ENCODE measurements around the gene GMDS.
A peak's percentile ranks its signal among the peaks of the same experiment; 100 is the strongest.

GMDS gene

DNA sequence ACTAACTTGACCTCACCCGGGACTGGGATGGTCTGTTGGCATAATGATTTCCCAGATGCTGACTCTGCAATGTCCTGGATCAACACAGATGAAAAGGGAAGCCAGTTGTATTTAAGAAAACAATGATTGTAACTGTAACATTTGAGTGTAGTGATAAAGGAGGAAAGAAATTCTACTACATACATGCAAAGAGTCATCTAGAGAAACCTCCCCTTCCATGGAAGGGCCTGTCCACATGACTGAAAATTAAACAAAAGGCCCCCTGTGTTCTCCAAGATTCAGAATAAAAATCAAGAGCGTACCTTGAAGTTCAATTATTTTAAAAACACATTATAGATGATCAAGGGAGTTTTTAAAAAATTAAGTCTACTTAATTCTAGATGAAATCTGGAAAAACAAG lies 484.5 kb downstream of the GMDS start:
- H3K18ac ChIP-seq (ENCODE audit: low read length), result no peak overlapping the region
- no peak overlapping the region for H4K12ac ChIP-seq (ENCODE audit: low read depth, low read length)
- H2AK5ac ChIP-seq (ENCODE audit: low read length), result no peak overlapping the region
- H2AFZ ChIP-seq (ENCODE audit: insufficient read depth, low read length, poor library complexity), result no peak overlapping the region
- H3K4me3 ChIP-seq (ENCODE audit: low read depth, low read length), result no peak overlapping the region
- H4K8ac ChIP-seq (ENCODE audit: low read depth, low read length), result no peak overlapping the region
- peaks cover 5 to 8% of the 10 kb centered on the region in 2 experiments for H3K4me1 ChIP-seq (ENCODE audit: control insufficient read depth in 1 of 2, insufficient read depth in 2 of 2, low read length in 2 of 2)
- H3K79me1 ChIP-seq (ENCODE audit: low read length), result no peaks in the 10 kb centered on the region
- no peak overlapping the region for H2BK12ac ChIP-seq (ENCODE audit: low read length)
- H3K27me3 ChIP-seq (ENCODE audit: insufficient read depth, low read length), result no peaks in the 10 kb centered on the region
- H3K9ac ChIP-seq (ENCODE audit: low read length), result no peak overlapping the region
- no peaks in the 10 kb centered on the region for H3K79me2 ChIP-seq (ENCODE audit: control insufficient read depth, insufficient read depth, low read length, poor library complexity)
- no peaks in the 10 kb centered on the region for H3K9me3 ChIP-seq (ENCODE audit: insufficient read depth, low read depth, low read length)
- no peak overlapping the region for H4K91ac ChIP-seq (ENCODE audit: low read depth, low read length)
- H3K27ac ChIP-seq (ENCODE audit: low read depth, low read length), result no peak overlapping the region
- H3K4ac ChIP-seq (ENCODE audit: low read depth, low read length), result no peak overlapping the region
- DNase-seq, result no peak
- H3K23ac ChIP-seq (ENCODE audit: low read length), result no peak overlapping the region
- no peak overlapping the region for H3K14ac ChIP-seq (ENCODE audit: low read length)
- WGBS (ENCODE audit: extremely low coverage, insufficient coverage, insufficient read length), result no CpG with 5 or more reads among the region's 2 CpGs
- no peak overlapping the region for H2BK120ac ChIP-seq (ENCODE audit: insufficient read depth, low read length, poor library complexity)
- no peaks in the 10 kb centered on the region for H3K36me3 ChIP-seq (ENCODE audit: control insufficient read depth in 1 of 2, insufficient read depth in 2 of 2, low read length in 2 of 2)
- no peak overlapping the region for H2BK5ac ChIP-seq (ENCODE audit: low read depth, low read length, poor library complexity)
- H3K4me2 ChIP-seq (ENCODE audit: low read length), result no peak overlapping the region

DNA sequence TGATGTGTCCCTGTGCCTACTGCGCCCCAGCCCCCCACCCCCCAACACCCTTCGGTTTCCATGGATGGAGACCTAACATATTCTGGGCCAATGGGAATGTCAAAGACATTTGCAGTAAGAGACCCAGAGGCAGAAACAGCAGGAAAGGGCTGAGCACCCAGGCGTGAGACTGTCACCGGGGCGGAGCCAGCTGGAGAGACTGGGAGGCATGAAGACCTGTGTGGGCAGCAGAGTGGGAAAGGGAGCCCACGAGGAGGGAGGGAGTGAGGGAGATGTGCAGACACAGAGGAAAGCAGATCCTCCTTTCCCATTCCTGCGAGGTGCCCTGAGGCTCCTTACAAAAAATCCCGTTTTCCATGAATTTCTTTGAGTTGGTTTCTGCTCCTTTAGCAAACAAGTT lies 485.5 kb downstream of the GMDS start:
- Histone ChIP-seq H3K23ac (ENCODE audit: low read length) (no peak overlapping the region), H3K36me3 (ENCODE audit: control insufficient read depth in 1 of 2, insufficient read depth in 2 of 2, low read length in 2 of 2) (no peaks in the 10 kb centered on the region), H3K9me3 (ENCODE audit: insufficient read depth, low read depth, low read length) (no peaks in the 10 kb centered on the region), H2AFZ (ENCODE audit: insufficient read depth, low read length, poor library complexity) (no peak overlapping the region), H3K4ac (ENCODE audit: low read depth, low read length) (no peak overlapping the region), H3K4me2 (ENCODE audit: low read length) (no peak overlapping the region), H4K91ac (ENCODE audit: low read depth, low read length) (no peak overlapping the region), H4K8ac (ENCODE audit: low read depth, low read length) (no peak overlapping the region), H3K79me1 (ENCODE audit: low read length) (no peaks in the 10 kb centered on the region), H2BK120ac (ENCODE audit: insufficient read depth, low read length, poor library complexity) (no peak overlapping the region), H2AK5ac (ENCODE audit: low read length) (no peak overlapping the region), H3K9ac (ENCODE audit: low read length) (no peak overlapping the region), H2BK12ac (ENCODE audit: low read length) (no peak overlapping the region), H3K27ac (ENCODE audit: low read depth, low read length) (no peak overlapping the region), H3K79me2 (ENCODE audit: control insufficient read depth, insufficient read depth, low read length, poor library complexity) (no peaks in the 10 kb centered on the region), H3K4me1 (ENCODE audit: control insufficient read depth in 1 of 2, insufficient read depth in 2 of 2, low read length in 2 of 2) (peaks cover 5 to 8% of the 10 kb centered on the region in 2 experiments), H4K12ac (ENCODE audit: low read depth, low read length) (no peak overlapping the region), H3K27me3 (ENCODE audit: insufficient read depth, low read length) (no peaks in the 10 kb centered on the region), H3K4me3 (ENCODE audit: low read depth, low read length) (no peak overlapping the region), H3K14ac (ENCODE audit: low read length) (no peak overlapping the region), H2BK5ac (ENCODE audit: low read depth, low read length, poor library complexity) (no peak overlapping the region), H3K18ac (ENCODE audit: low read length) (no peak overlapping the region)
- no peak for DNase-seq
- WGBS (ENCODE audit: extremely low coverage, insufficient coverage, insufficient read length), result no CpG with 5 or more reads among the region's 8 CpGs

- Histone ChIP-seq H2AK5ac (ENCODE audit: low read length) (no peak overlapping the region), H3K4me1 (ENCODE audit: control insufficient read depth in 1 of 2, insufficient read depth in 2 of 2, low read length in 2 of 2) (peaks cover 0 to 2% of the 10 kb centered on the region in 2 experiments), H3K27ac (ENCODE audit: low read depth, low read length) (no peak overlapping the region), H3K9ac (ENCODE audit: low read length) (no peak overlapping the region), H3K18ac (ENCODE audit: low read length) (no peak overlapping the region), H2BK12ac (ENCODE audit: low read length) (no peak overlapping the region), H3K79me2 (ENCODE audit: control insufficient read depth, insufficient read depth, low read length, poor library complexity) (no peaks in the 10 kb centered on the region), H4K8ac (ENCODE audit: low read depth, low read length) (no peak overlapping the region), H3K79me1 (ENCODE audit: low read length) (no peaks in the 10 kb centered on the region), H2BK120ac (ENCODE audit: insufficient read depth, low read length, poor library complexity) (no peak overlapping the region), H3K4me2 (ENCODE audit: low read length) (no peak overlapping the region), H3K36me3 (ENCODE audit: control insufficient read depth in 1 of 2, insufficient read depth in 2 of 2, low read length in 2 of 2) (no peaks in the 10 kb centered on the region), H3K27me3 (ENCODE audit: insufficient read depth, low read length) (no peaks in the 10 kb centered on the region), H4K12ac (ENCODE audit: low read depth, low read length) (no peak overlapping the region), H3K9me3 (ENCODE audit: insufficient read depth, low read depth, low read length) (no peaks in the 10 kb centered on the region), H2BK5ac (ENCODE audit: low read depth, low read length, poor library complexity) (no peak overlapping the region), H2AFZ (ENCODE audit: insufficient read depth, low read length, poor library complexity) (no peak overlapping the region), H3K4ac (ENCODE audit: low read depth, low read length) (no peak overlapping the region), H3K14ac (ENCODE audit: low read length) (no peak overlapping the region), H4K91ac (ENCODE audit: low read depth, low read length) (no peak overlapping the region), H3K23ac (ENCODE audit: low read length) (no peak overlapping the region), H3K4me3 (ENCODE audit: low read depth, low read length) (no peak overlapping the region)
- WGBS (ENCODE audit: extremely low coverage, insufficient coverage, insufficient read length), result no CpG with 5 or more reads among the region's 8 CpGs
- peak in 1 of 2 donors; percentile 16 for DNase-seq
Measured at GRCh38 chr6:1758076-1758679, 487.2 kb downstream of the GMDS start.

DNA sequence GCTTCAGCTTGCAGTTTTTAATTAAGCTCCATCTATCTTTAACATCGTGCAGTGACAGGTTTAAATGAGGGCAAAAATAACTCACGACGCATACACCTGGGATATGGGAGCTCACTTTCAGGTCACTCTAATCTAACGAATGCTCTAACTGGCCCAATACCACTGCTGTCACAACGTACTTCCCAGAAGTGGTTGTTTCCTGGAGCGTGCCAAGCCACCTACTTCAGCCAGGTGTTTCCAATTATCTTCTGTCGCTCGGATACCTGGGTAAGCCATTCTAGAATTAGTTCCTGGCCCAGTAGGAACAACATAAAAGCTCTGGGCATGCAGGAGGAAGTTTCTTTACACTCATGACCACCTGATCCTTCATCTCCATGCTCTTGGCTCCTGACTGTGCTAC lies 488.3 kb downstream of the GMDS start:
- no peak overlapping the region for H2AK5ac ChIP-seq (ENCODE audit: low read length)
- no peak for DNase-seq
- no peaks in the 10 kb centered on the region for H3K27me3 ChIP-seq (ENCODE audit: insufficient read depth, low read length)
- H3K4me1 ChIP-seq (ENCODE audit: control insufficient read depth in 1 of 2, insufficient read depth in 2 of 2, low read length in 2 of 2), result no peaks in the 10 kb centered on the region
- no peaks in the 10 kb centered on the region for H3K36me3 ChIP-seq (ENCODE audit: control insufficient read depth in 1 of 2, insufficient read depth in 2 of 2, low read length in 2 of 2)
- no peaks in the 10 kb centered on the region for H3K79me2 ChIP-seq (ENCODE audit: control insufficient read depth, insufficient read depth, low read length, poor library complexity)
- H2BK5ac ChIP-seq (ENCODE audit: low read depth, low read length, poor library complexity), result no peak overlapping the region
- WGBS (ENCODE audit: extremely low coverage, insufficient coverage, insufficient read length), result no CpG with 5 or more reads among the region's 8 CpGs
- H3K4ac ChIP-seq (ENCODE audit: low read depth, low read length), result no peak overlapping the region
- H3K9me3 ChIP-seq (ENCODE audit: insufficient read depth, low read depth, low read length), result no peaks in the 10 kb centered on the region
- no peaks in the 10 kb centered on the region for H3K79me1 ChIP-seq (ENCODE audit: low read length)
- H3K18ac ChIP-seq (ENCODE audit: low read length), result no peak overlapping the region
- H4K12ac ChIP-seq (ENCODE audit: low read depth, low read length), result no peak overlapping the region
- no peak overlapping the region for H3K9ac ChIP-seq (ENCODE audit: low read length)
- H3K27ac ChIP-seq (ENCODE audit: low read depth, low read length), result no peak overlapping the region
- no peak overlapping the region for H2AFZ ChIP-seq (ENCODE audit: insufficient read depth, low read length, poor library complexity)
- H4K8ac ChIP-seq (ENCODE audit: low read depth, low read length), result no peak overlapping the region
- no peak overlapping the region for H3K4me2 ChIP-seq (ENCODE audit: low read length)
- H2BK12ac ChIP-seq (ENCODE audit: low read length), result no peak overlapping the region
- no peak overlapping the region for H4K91ac ChIP-seq (ENCODE audit: low read depth, low read length)
- no peak overlapping the region for H3K14ac ChIP-seq (ENCODE audit: low read length)
- no peak overlapping the region for H3K23ac ChIP-seq (ENCODE audit: low read length)
- no peak overlapping the region for H2BK120ac ChIP-seq (ENCODE audit: insufficient read depth, low read length, poor library complexity)
- no peak overlapping the region for H3K4me3 ChIP-seq (ENCODE audit: low read depth, low read length)
